H9 (cell line): Measurements from ENCODE around the gene SLC36A4. TPM values are rescaled to one million over a fixed set of nuclear protein-coding genes. Genes with fewer than 3 reads are reported as not detected.

ENCODE experiments used
- DNase-seq: peaks from one replicate; pipeline ENCODE4 v3.0.0-alpha.2; 2017
- H2AFZ ChIP-seq: one replicate; pipeline ENCODE4 v1.6.1; 2013; ENCODE audit warnings: mild to moderate bottlenecking, low read length, control low read depth, moderate library complexity
- H2AK5ac ChIP-seq: 2 replicates; pipeline ENCODE4 v1.6.1; 2013; ENCODE audit warnings: low read length, control low read depth, mixed read lengths; ENCODE audit not compliant: insufficient read length
- H2BK120ac ChIP-seq: one replicate; pipeline ENCODE4 v1.6.1; 2013; ENCODE audit warnings: low read depth, mild to moderate bottlenecking, low read length, control low read depth, inconsistent platforms; ENCODE audit not compliant: poor library complexity, severe bottlenecking
- H2BK12ac ChIP-seq: 2 replicates; pipeline ENCODE4 v1.6.1; 2013; ENCODE audit warnings: low read length, control low read depth, mixed read lengths, low read depth; ENCODE audit not compliant: insufficient read length
- H2BK15ac ChIP-seq: 2 replicates; pipeline ENCODE4 v1.6.1; 2013; ENCODE audit warnings: low read depth, low read length, control low read depth
- H2BK20ac ChIP-seq: one replicate; pipeline ENCODE4 v1.6.1; 2013; ENCODE audit warnings: low read depth, mild to moderate bottlenecking, low read length, control low read depth, inconsistent platforms; ENCODE audit not compliant: poor library complexity, severe bottlenecking
- H2BK5ac ChIP-seq: 2 replicates; pipeline ENCODE4 v1.6.1; 2013; ENCODE audit warnings: low read length, control low read depth, mixed read lengths; ENCODE audit not compliant: insufficient read length
- H3K14ac ChIP-seq: 2 replicates; pipeline ENCODE4 v1.6.1; 2013; ENCODE audit warnings: low read length, control low read depth; ENCODE audit not compliant: insufficient read depth
- H3K18ac ChIP-seq: 2 replicates; pipeline ENCODE4 v1.6.1; 2013; ENCODE audit warnings: low read depth, mild to moderate bottlenecking, mixed read lengths, low read length, control low read depth; ENCODE audit not compliant: insufficient read length
- H3K23ac ChIP-seq: 2 replicates; pipeline ENCODE4 v1.6.1; 2013; ENCODE audit warnings: low read length, control low read depth, mixed read lengths, low read depth; ENCODE audit not compliant: insufficient read length
- H3K23me2 ChIP-seq: 2 replicates; pipeline ENCODE4 v1.6.1; 2013; ENCODE audit warnings: low read depth, mild to moderate bottlenecking, mixed read lengths, low read length, control low read depth; ENCODE audit not compliant: insufficient read length, poor library complexity, severe bottlenecking
- H3K27ac ChIP-seq: 2 replicates; pipeline ENCODE4 v1.5.1; 2013; ENCODE audit warnings: low read length, control low read depth, mixed read lengths, low read depth; ENCODE audit not compliant: insufficient read length
- H3K27me3 ChIP-seq: 2 replicates; pipeline ENCODE4 v1.6.1; 2013; ENCODE audit warnings: low read length, control low read depth, inconsistent platforms; ENCODE audit not compliant: insufficient read depth
- H3K4ac ChIP-seq: 2 replicates; pipeline ENCODE4 v1.6.1; 2013; ENCODE audit warnings: low read depth, mild to moderate bottlenecking, control low read depth, inconsistent platforms, low read length, moderate library complexity
- H3K4me1 ChIP-seq: 2 replicates; pipeline ENCODE4 v1.6.1; 2013; ENCODE audit warnings: low read length, control low read depth, inconsistent platforms; ENCODE audit not compliant: insufficient read depth
- H3K4me2 ChIP-seq: 2 replicates; pipeline ENCODE4 v1.6.1; 2013; ENCODE audit warnings: low read length, control low read depth, mixed read lengths; ENCODE audit not compliant: insufficient read length, insufficient read depth
- H3K56ac ChIP-seq: 2 replicates; pipeline ENCODE4 v1.6.1; 2013; ENCODE audit warnings: low read depth, mild to moderate bottlenecking, mixed read lengths, low read length, control low read depth; ENCODE audit not compliant: insufficient read length
- H3K79me1 ChIP-seq: 2 replicates; pipeline ENCODE4 v1.6.1; 2013; ENCODE audit warnings: low read depth, mild to moderate bottlenecking, moderate library complexity, low read length, control low read depth, inconsistent platforms; ENCODE audit not compliant: insufficient read depth, poor library complexity, severe bottlenecking
- H3K79me2 ChIP-seq: 2 replicates; pipeline ENCODE4 v1.6.1; 2013; ENCODE audit warnings: low read length, control low read depth, inconsistent platforms; ENCODE audit not compliant: insufficient read depth
- H3K9ac ChIP-seq: 2 replicates; pipeline ENCODE4 v1.6.1; 2013; ENCODE audit warnings: low read length, control low read depth, mixed read lengths; ENCODE audit not compliant: insufficient read length; ENCODE audit errors: extremely low read depth
- H3K9me3 ChIP-seq: one replicate; pipeline ENCODE4 v1.6.1; 2013; ENCODE audit warnings: low read depth, low read length, inconsistent platforms; ENCODE audit not compliant: control insufficient read depth
- H3T11ph ChIP-seq: one replicate; pipeline ENCODE4 v1.6.1; 2013; ENCODE audit warnings: mild to moderate bottlenecking, low read length, control low read depth, inconsistent platforms
- H4K20me1 ChIP-seq: one replicate; pipeline ENCODE4 v1.6.1; 2013; ENCODE audit not compliant: control insufficient read depth, insufficient read length, insufficient read depth
- H4K5ac ChIP-seq: 2 replicates; pipeline ENCODE4 v1.6.1; 2013; ENCODE audit warnings: low read depth, mild to moderate bottlenecking, mixed read lengths, low read length, control low read depth; ENCODE audit not compliant: insufficient read length
- H4K8ac ChIP-seq: replicated peaks from 2 replicates; pipeline ENCODE4 v1.6.1; 2013; ENCODE audit warnings: low read length, control low read depth, mixed read lengths, low read depth; ENCODE audit not compliant: insufficient read length
- H4K91ac ChIP-seq: 2 replicates; pipeline ENCODE4 v1.6.1; 2013; ENCODE audit warnings: low read depth, mild to moderate bottlenecking, moderate library complexity, mixed read lengths, low read length, control low read depth; ENCODE audit not compliant: insufficient read length
- H3K27ac Mint-ChIP-seq, 3 experiments: 2 replicates in 2 of 3; 3 replicates in 1 of 3; pipeline ENCODE4 v1.8.0; 2020 to 2021; ENCODE audit warnings: mixed read lengths in 3 of 3, mild to moderate bottlenecking in 1 of 3, moderate library complexity in 1 of 3
- H3K27me3 Mint-ChIP-seq: 2 replicates; pipeline ENCODE4 v1.8.0; 2021; ENCODE audit warnings: low read depth, mild to moderate bottlenecking, moderate library complexity, mixed read lengths
- H3K36me3 Mint-ChIP-seq, 3 experiments: 2 replicates in 2 of 3; 3 replicates in 1 of 3; pipeline ENCODE4 v1.8.0; 2020 to 2021; ENCODE audit warnings: low read depth in 3 of 3, mixed read lengths in 3 of 3; ENCODE audit not compliant: insufficient read depth in 1 of 3
- H3K4me1 Mint-ChIP-seq, 2 experiments: 2 replicates each; pipeline ENCODE4 v1.8.0; 2020; ENCODE audit warnings: mixed read lengths in 2 of 2
- H3K4me3 Mint-ChIP-seq, 2 experiments: 2 replicates in 1 of 2; 3 replicates in 1 of 2; pipeline ENCODE4 v1.8.0; 2020 to 2021; ENCODE audit warnings: mild to moderate bottlenecking in 2 of 2, mixed read lengths in 2 of 2, moderate library complexity in 1 of 2
- H3K9me3 Mint-ChIP-seq, 2 experiments: 2 replicates in 1 of 2; 3 replicates in 1 of 2; pipeline ENCODE4 v1.8.0; 2020; ENCODE audit warnings: mild to moderate bottlenecking in 2 of 2, mixed read lengths in 2 of 2, moderate library complexity in 1 of 2
- CTCF ChIP-seq: fragments of 200-600 bp; sonication (generic); conservative IDR thresholded peaks from 3 replicates; pipeline ENCODE4 v1.8.0; 2021; ENCODE audit warnings: antibody characterized with exemption, mild to moderate bottlenecking
- WGBS: extraction: QIAGEN DNeasy Blood & Tissue Kit; methylation state at CpG from one replicate; pipeline ENCODE4 v1.1.7; 2013; ENCODE audit warnings: missing lambda C conversion rate, low lambda C conversion rate, mixed read lengths; ENCODE audit not compliant: insufficient read length; ENCODE audit errors: extremely low coverage; 5-methylcytosine and 5-hydroxymethylcytosine counted together
- total RNA-seq: library from RNA; stranded (reverse); gene quantifications from 2 replicates; pipeline ENCODE4 v1.2.1, GENCODE V29; 2021

Gene SLC36A4
- total RNA-seq, 1 experiment from 2014 or later = 33.3 TPM

GRCh38 chr11:93100211-93100610, 97.6 kb downstream of the SLC36A4 start:
- H2BK20ac ChIP-seq = no peak overlapping the region
- H3K56ac ChIP-seq = no peak overlapping the region
- H3K9me3 Mint-ChIP-seq = peaks cover 10 to 21% of the 10 kb centered on the region in 2 experiments
- no peaks in the 10 kb centered on the region for H3K27me3 ChIP-seq
- H4K8ac ChIP-seq = no peak overlapping the region
- no peak overlapping the region for H3K4me3 Mint-ChIP-seq
- H2BK5ac ChIP-seq = no peak overlapping the region
- no peak for TF ChIP-seq CTCF
- no peak overlapping the region for H3K18ac ChIP-seq
- H3K4me1 Mint-ChIP-seq = peaks cover 11 to 19% of the 10 kb centered on the region in 2 experiments
- H2BK15ac ChIP-seq = no peak overlapping the region
- no peaks in the 10 kb centered on the region for H3K79me2 ChIP-seq
- no CpG with 5 or more reads among the region's 2 CpGs for WGBS
- no peaks in the 10 kb centered on the region for H3K4me1 ChIP-seq
- no peak for DNase-seq
- no peaks in the 10 kb centered on the region for H3K23me2 ChIP-seq
- no peak overlapping the region for H3K27ac ChIP-seq
- H3K36me3 Mint-ChIP-seq = peaks cover 5 to 32% (median 17%) of the 10 kb centered on the region in 3 experiments
- no peaks in the 10 kb centered on the region for H3K9me3 ChIP-seq
- H2AK5ac ChIP-seq = no peak overlapping the region
- H3K4ac ChIP-seq = no peak overlapping the region
- no peak overlapping the region for H3K14ac ChIP-seq
- no peaks in the 10 kb centered on the region; the same call in 1 of the 2 replicates for H3K27me3 Mint-ChIP-seq
- no peaks in the 10 kb centered on the region for H3K79me1 ChIP-seq
- H2AFZ ChIP-seq = no peak overlapping the region
- H4K20me1 ChIP-seq = no peaks in the 10 kb centered on the region
- no peak overlapping the region for H2BK120ac ChIP-seq
- no peak overlapping the region for H3K23ac ChIP-seq
- H2BK12ac ChIP-seq = no peak overlapping the region
- no peak overlapping the region for H4K91ac ChIP-seq
- no peak overlapping the region for H3K4me2 ChIP-seq
- peak overlapping the region in 1 of 3 experiments; percentile 88; a peak in 3 of 7 replicates for H3K27ac Mint-ChIP-seq
- no peak overlapping the region for H3T11ph ChIP-seq
- H4K5ac ChIP-seq = no peak overlapping the region
- no peak overlapping the region for H3K9ac ChIP-seq
